PC-9 (cell line): ENCODE data around the gene CMC1.

Source experiments
- CTCF ChIP-seq: fragments of 200-600 bp; sonication (generic); conservative IDR thresholded peaks from 2 replicates; pipeline ENCODE4 v1.6.1; 2017; ENCODE audit warnings: mixed run types, antibody characterized with exemption, mild to moderate bottlenecking, moderate library complexity
- EZH2 ChIP-seq: fragments of 200-600 bp; sonication (generic); IDR thresholded peaks from 2 replicates; pipeline ENCODE4 v1.8.0; 2017; ENCODE audit warnings: antibody characterized with exemption, low read depth

GRCh38 chr3:28291577-28291976 lies 50.2 kb downstream of the CMC1 start:
- TF ChIP-seq EZH2 (no peak), CTCF (no peak)
